HepG2 (cell line): ENCODE results near the gene FDPS. TPM values are rescaled to one million over a fixed set of nuclear protein-coding genes. Genes with fewer than 3 reads are reported as not detected.
A peak's percentile ranks its signal among the peaks of the same experiment; 100 is the strongest.

ENCODE experiments used
- CAMTA2 ChIP-seq: sonication (generic); formaldehyde crosslinking; IDR thresholded peaks from 2 replicates; pipeline ENCODE4 v1.4.0; 2020; ENCODE audit warnings: mild to moderate bottlenecking, missing genetic modification reagents, borderline replicate concordance
- CENPT ChIP-seq: sonication (generic); formaldehyde crosslinking; IDR thresholded peaks from 2 replicates; pipeline ENCODE4 v1.8.0; 2022; ENCODE audit warnings: low read depth, mild to moderate bottlenecking, moderate library complexity, missing genetic modification reagents
- ELF4 ChIP-seq: sonication (generic); formaldehyde crosslinking; IDR thresholded peaks from 2 replicates; pipeline ENCODE4 v1.5.0; 2020; ENCODE audit warnings: missing genetic modification reagents, mild to moderate bottlenecking, moderate library complexity, borderline replicate concordance
- GATAD2A ChIP-seq: IDR thresholded peaks from 2 replicates; pipeline ENCODE4 v1.6.1; 2016
- LCORL ChIP-seq, 2 experiments: fragments of 450-650 bp in 1 of 2; sonication (generic) in 1 of 2; formaldehyde crosslinking in 1 of 2; IDR thresholded peaks; 2 replicates each; pipeline versions ENCODE4 v1.5.0 to v1.6.1; 2017 to 2020; ENCODE audit warnings: antibody characterized with exemption in 1 of 2, missing genetic modification reagents in 1 of 2
- NBN ChIP-seq: fragments of 450-650 bp; conservative IDR thresholded peaks from 2 replicates; pipeline ENCODE4 v1.6.1; 2017
- NFATC3 ChIP-seq: sonication (generic); formaldehyde crosslinking; IDR thresholded peaks from 2 replicates; pipeline ENCODE4 v1.5.1; 2020; ENCODE audit warnings: mild to moderate bottlenecking, missing genetic modification reagents
- SALL2 ChIP-seq: sonication (generic); formaldehyde crosslinking; IDR thresholded peaks from 2 replicates; pipeline ENCODE4 v1.8.1; 2023; ENCODE audit warnings: mild to moderate bottlenecking, missing genetic modification reagents, inconsistent platforms
- SAP130 ChIP-seq: IDR thresholded peaks from 2 replicates; pipeline ENCODE4 v1.6.1; 2016; ENCODE audit warnings: low read depth
- SRSF1 ChIP-seq: fragments of 200-400 bp; formaldehyde crosslinking; optimal IDR thresholded peaks from 2 replicates; pipeline ENCODE3; 2017; ENCODE audit warnings: mild to moderate bottlenecking, low read depth, low read length, moderate library complexity
- SRSF9 ChIP-seq: fragments of 200-400 bp; formaldehyde crosslinking; IDR thresholded peaks from 2 replicates; pipeline ENCODE4 v1.6.1; 2018; ENCODE audit warnings: borderline replicate concordance, mild to moderate bottlenecking, low read depth, low read length; ENCODE audit not compliant: insufficient read depth, poor library complexity, severe bottlenecking
- ZNF225 ChIP-seq: sonication (generic); formaldehyde crosslinking; IDR thresholded peaks from 2 replicates; pipeline ENCODE4 v1.4.0; 2020; ENCODE audit warnings: mild to moderate bottlenecking, missing genetic modification reagents
- ZNF30 ChIP-seq: sonication (generic); formaldehyde crosslinking; IDR thresholded peaks from 2 replicates; pipeline ENCODE4 v1.5.0; 2020; ENCODE audit warnings: mild to moderate bottlenecking, missing genetic modification reagents
- ZNF724P ChIP-seq: sonication (generic); formaldehyde crosslinking; IDR thresholded peaks from 2 replicates; pipeline ENCODE4 v1.8.0; 2022; ENCODE audit warnings: missing genetic modification reagents, borderline replicate concordance
- ZNF841 ChIP-seq: sonication (generic); formaldehyde crosslinking; IDR thresholded peaks from 2 replicates; pipeline ENCODE4 v1.8.1; 2023; ENCODE audit warnings: missing genetic modification reagents, borderline replicate concordance
- polyA plus RNA-seq, 8 experiments: library from polyadenylated mRNA; depleted of rRNA in 3 of 8; stranded (reverse) in 7 of 8; unstranded in 1 of 8; fragments of >200 nt; fragmentation: Illumina TruSeq in 4 of 8; extraction: Trizol in 4 of 8; gene quantifications; 2 replicates each; pipeline versions ENCODE4 v1.2.1 to v1.2.3, GENCODE V29; 2011 to 2016; ENCODE audit warnings: low read depth in 4 of 8, missing spikeins in 1 of 8, mixed read lengths in 1 of 8; ENCODE audit not compliant: insufficient read depth in 1 of 8
- total RNA-seq, 5 experiments: library from RNA; depleted of rRNA; stranded (reverse); fragments of >200 nt; fragmentation: Illumina TruSeq; extraction: Trizol; gene quantifications; 2 replicates each; pipeline ENCODE4 v1.2.3, GENCODE V29; 2016; ENCODE audit warnings: low read depth in 1 of 5
- TF ChIP-seq, protein P1 (sequence below): sonication (generic); formaldehyde crosslinking; IDR thresholded peaks from 2 replicates; pipeline ENCODE4 v1.4.0; 2020; ENCODE audit warnings: missing genetic modification reagents
- TF ChIP-seq, protein P2 (sequence below): sonication (generic); formaldehyde crosslinking; IDR thresholded peaks from 2 replicates; pipeline ENCODE4 v1.4.0; 2020; ENCODE audit warnings: missing genetic modification reagents
- TF ChIP-seq, protein P3 (sequence below): sonication (generic); formaldehyde crosslinking; IDR thresholded peaks from 2 replicates; pipeline ENCODE4 v1.4.0; 2020; ENCODE audit warnings: mild to moderate bottlenecking, missing genetic modification reagents, borderline replicate concordance
- TF ChIP-seq, protein P4 (sequence below): sonication (generic); formaldehyde crosslinking; IDR thresholded peaks from 2 replicates; pipeline ENCODE4 v1.5.0; 2020; ENCODE audit warnings: missing genetic modification reagents, mild to moderate bottlenecking, borderline replicate concordance

FDPS gene
- total and polyA plus RNA-seq, 2 of the 13 experiments (the other 11 are each of a cell fraction or from before 2014, with no cell fraction given), result 264 to 519 TPM

DNA sequence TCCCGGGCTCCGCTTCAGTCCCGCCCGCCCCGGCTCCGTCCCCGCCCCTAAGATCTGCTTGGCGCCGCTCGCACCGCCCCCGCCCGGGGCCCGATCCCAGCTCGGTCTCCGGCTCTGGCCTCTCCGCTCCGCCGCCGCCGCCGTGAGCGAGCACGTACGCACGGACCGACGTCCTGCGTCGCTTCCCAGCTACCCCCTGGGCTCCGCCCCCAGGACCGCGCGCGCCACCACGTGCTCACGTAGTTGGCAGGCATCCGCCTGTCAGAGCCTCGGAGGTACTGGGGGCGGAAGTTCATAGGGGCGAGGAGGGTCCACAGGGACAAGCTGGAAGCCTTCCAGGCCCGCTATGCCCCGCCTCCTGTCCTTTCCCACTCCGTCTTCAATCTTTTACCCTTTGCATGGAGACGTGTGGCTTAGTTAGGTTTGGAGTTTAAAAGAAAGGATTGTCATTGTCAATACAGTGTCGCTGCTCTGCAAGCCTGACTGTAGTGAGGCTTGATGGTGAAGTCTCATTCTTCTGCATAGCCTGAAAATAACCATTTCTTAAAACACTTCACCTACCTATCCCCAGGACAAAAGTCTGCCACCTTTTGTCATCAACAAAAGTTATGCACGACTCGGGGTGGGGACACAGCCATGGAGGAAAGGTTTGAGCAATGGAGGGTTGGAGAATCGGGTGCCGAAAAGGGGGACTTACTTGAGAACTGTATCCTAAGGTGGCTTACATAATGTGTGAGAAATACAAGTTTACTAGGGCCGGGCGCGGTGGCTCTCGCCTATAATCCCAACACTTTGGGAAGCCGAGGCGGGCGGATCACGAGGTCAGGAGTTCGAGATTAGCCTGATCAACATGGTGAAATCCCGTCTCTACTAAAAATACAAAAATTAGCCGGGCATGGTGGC is 35.1 kb upstream of the FDPS start, which contains the start of gene CLK2 (continued):
- TF ChIP-seq NFATC3 (CRISPR knock-in tag), result no peak
- TF ChIP-seq ELF4 (CRISPR knock-in tag), result peak; percentile 18; the same call in 1 of the 2 replicates
- peak; percentile 98 for TF ChIP-seq SAP130
- no peak for TF ChIP-seq CAMTA2 (CRISPR knock-in tag)
- TF ChIP-seq SRSF1, result peak; percentile 75
- TF ChIP-seq, protein P1, sequence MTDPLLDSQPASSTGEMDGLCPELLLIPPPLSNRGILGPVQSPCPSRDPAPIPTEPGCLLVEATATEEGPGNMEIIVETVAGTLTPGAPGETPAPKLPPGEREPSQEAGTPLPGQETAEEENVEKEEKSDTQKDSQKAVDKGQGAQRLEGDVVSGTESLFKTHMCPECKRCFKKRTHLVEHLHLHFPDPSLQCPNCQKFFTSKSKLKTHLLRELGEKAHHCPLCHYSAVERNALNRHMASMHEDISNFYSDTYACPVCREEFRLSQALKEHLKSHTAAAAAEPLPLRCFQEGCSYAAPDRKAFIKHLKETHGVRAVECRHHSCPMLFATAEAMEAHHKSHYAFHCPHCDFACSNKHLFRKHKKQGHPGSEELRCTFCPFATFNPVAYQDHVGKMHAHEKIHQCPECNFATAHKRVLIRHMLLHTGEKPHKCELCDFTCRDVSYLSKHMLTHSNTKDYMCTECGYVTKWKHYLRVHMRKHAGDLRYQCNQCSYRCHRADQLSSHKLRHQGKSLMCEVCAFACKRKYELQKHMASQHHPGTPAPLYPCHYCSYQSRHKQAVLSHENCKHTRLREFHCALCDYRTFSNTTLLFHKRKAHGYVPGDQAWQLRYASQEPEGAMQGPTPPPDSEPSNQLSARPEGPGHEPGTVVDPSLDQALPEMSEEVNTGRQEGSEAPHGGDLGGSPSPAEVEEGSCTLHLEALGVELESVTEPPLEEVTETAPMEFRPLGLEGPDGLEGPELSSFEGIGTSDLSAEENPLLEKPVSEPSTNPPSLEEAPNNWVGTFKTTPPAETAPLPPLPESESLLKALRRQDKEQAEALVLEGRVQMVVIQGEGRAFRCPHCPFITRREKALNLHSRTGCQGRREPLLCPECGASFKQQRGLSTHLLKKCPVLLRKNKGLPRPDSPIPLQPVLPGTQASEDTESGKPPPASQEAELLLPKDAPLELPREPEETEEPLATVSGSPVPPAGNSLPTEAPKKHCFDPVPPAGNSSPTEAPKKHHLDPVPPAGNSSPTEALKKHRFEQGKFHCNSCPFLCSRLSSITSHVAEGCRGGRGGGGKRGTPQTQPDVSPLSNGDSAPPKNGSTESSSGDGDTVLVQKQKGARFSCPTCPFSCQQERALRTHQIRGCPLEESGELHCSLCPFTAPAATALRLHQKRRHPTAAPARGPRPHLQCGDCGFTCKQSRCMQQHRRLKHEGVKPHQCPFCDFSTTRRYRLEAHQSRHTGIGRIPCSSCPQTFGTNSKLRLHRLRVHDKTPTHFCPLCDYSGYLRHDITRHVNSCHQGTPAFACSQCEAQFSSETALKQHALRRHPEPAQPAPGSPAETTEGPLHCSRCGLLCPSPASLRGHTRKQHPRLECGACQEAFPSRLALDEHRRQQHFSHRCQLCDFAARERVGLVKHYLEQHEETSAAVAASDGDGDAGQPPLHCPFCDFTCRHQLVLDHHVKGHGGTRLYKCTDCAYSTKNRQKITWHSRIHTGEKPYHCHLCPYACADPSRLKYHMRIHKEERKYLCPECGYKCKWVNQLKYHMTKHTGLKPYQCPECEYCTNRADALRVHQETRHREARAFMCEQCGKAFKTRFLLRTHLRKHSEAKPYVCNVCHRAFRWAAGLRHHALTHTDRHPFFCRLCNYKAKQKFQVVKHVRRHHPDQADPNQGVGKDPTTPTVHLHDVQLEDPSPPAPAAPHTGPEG, result no peak; the same call in 1 of the 2 replicates
- TF ChIP-seq NBN, result no peak
- no peak for TF ChIP-seq ZNF724P (CRISPR knock-in tag)
- TF ChIP-seq, protein P2, sequence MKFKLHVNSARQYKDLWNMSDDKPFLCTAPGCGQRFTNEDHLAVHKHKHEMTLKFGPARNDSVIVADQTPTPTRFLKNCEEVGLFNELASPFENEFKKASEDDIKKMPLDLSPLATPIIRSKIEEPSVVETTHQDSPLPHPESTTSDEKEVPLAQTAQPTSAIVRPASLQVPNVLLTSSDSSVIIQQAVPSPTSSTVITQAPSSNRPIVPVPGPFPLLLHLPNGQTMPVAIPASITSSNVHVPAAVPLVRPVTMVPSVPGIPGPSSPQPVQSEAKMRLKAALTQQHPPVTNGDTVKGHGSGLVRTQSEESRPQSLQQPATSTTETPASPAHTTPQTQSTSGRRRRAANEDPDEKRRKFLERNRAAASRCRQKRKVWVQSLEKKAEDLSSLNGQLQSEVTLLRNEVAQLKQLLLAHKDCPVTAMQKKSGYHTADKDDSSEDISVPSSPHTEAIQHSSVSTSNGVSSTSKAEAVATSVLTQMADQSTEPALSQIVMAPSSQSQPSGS (CRISPR knock-in tag), result peak; percentile 61; the same call in 1 of the 2 replicates
- no peak for TF ChIP-seq CENPT (CRISPR knock-in tag)
- TF ChIP-seq, protein P3, sequence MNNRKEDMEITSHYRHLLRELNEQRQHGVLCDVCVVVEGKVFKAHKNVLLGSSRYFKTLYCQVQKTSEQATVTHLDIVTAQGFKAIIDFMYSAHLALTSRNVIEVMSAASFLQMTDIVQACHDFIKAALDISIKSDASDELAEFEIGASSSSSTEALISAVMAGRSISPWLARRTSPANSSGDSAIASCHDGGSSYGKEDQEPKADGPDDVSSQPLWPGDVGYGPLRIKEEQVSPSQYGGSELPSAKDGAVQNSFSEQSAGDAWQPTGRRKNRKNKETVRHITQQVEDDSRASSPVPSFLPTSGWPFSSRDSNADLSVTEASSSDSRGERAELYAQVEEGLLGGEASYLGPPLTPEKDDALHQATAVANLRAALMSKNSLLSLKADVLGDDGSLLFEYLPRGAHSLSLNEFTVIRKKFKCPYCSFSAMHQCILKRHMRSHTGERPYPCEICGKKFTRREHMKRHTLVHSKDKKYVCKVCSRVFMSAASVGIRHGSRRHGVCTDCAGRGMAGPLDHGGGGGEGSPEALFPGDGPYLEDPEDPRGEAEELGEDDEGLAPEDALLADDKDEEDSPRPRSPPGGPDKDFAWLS (CRISPR knock-in tag), result no peak
- no peak for TF ChIP-seq ZNF841
- no peak for TF ChIP-seq SALL2 (CRISPR knock-in tag)
- TF ChIP-seq ZNF30 (CRISPR knock-in tag), result 0 out of 2 replicates have a peak, but pooled peaks have one; percentile 26
- TF ChIP-seq, protein P4, sequence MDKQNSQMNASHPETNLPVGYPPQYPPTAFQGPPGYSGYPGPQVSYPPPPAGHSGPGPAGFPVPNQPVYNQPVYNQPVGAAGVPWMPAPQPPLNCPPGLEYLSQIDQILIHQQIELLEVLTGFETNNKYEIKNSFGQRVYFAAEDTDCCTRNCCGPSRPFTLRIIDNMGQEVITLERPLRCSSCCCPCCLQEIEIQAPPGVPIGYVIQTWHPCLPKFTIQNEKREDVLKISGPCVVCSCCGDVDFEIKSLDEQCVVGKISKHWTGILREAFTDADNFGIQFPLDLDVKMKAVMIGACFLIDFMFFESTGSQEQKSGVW (CRISPR knock-in tag), result no peak
- no peak for TF ChIP-seq SRSF9
- TF ChIP-seq LCORL (IDR thresholded peaks at IDR 0.05), result no peak
- 0 out of 2 replicates have a peak, but pooled peaks have one; percentile 17 for TF ChIP-seq LCORL (CRISPR knock-in tag; IDR thresholded peaks at IDR 0.05)
- TF ChIP-seq GATAD2A (CRISPR knock-in tag), result peak; percentile 66
- TF ChIP-seq ZNF225 (CRISPR knock-in tag), result no peak
